H1 (cell line): ENCODE results near the gene SLC2A4. TPM values are rescaled to one million over a fixed set of nuclear protein-coding genes. Genes with fewer than 3 reads are reported as not detected.
A peak's percentile ranks its signal among the peaks of the same experiment; 100 is the strongest.

Source experiments
- CHD1 ChIP-seq: IDR thresholded peaks from 2 replicates; pipeline ENCODE4 v1.6.1; 2012; ENCODE audit warnings: low read depth, low read length, improper control_type of control experiment
- CREB1 ChIP-seq: IDR thresholded peaks from 2 replicates; pipeline ENCODE4 v1.6.1; 2012; ENCODE audit warnings: inconsistent platforms
- JUND ChIP-seq: IDR thresholded peaks from 2 replicates; pipeline ENCODE4 v1.6.1; 2011; ENCODE audit warnings: mild to moderate bottlenecking, improper control_type of control experiment, low read length
- KDM1A ChIP-seq: fragments of 200-600, 300-600 bp; sonication (generic); IDR thresholded peaks from 2 replicates; pipeline ENCODE4 v1.7.1; 2016; ENCODE audit warnings: mild to moderate bottlenecking, low read length, borderline replicate concordance
- KDM4A ChIP-seq: IDR thresholded peaks from one replicate; pipeline ENCODE4 v1.7.1; 2012; ENCODE audit warnings: low read depth, mild to moderate bottlenecking, moderate library complexity, low read length, inconsistent platforms; ENCODE audit not compliant: severe bottlenecking
- KDM5A ChIP-seq: fragments of 200-600 bp; IDR thresholded peaks from 2 replicates; pipeline ENCODE4 v1.7.1; 2012; ENCODE audit warnings: mild to moderate bottlenecking, low read length, inconsistent platforms, mixed read lengths
- PHF8 ChIP-seq: fragments of 200-600 bp; sonication (generic); conservative IDR thresholded peaks from 2 replicates; pipeline ENCODE4 v1.7.1; 2012; ENCODE audit warnings: low read depth, mild to moderate bottlenecking, inconsistent platforms, low read length, moderate library complexity
- POLR2A ChIP-seq, 2 experiments: IDR thresholded peaks; 1 replicate in 1 of 2; 2 replicates in 1 of 2; pipeline ENCODE4 v1.6.1; 2011; ENCODE audit warnings: low read depth in 2 of 2, low read length in 2 of 2, mild to moderate bottlenecking in 2 of 2; ENCODE audit errors: control extremely low read depth in 1 of 2
- RFX5 ChIP-seq: IDR thresholded peaks from 2 replicates; pipeline ENCODE4 v1.6.1; 2011; ENCODE audit warnings: low read depth, low read length, improper control_type of control experiment, borderline replicate concordance
- SAP30 ChIP-seq: fragments of 300-600 bp; sonication (generic); IDR thresholded peaks from 2 replicates; pipeline ENCODE4 v1.7.1; 2012; ENCODE audit warnings: low read length, moderate library complexity, mild to moderate bottlenecking, inconsistent platforms; ENCODE audit not compliant: insufficient read depth, insufficient replicate concordance
- SIRT6 ChIP-seq: IDR thresholded peaks from one replicate; pipeline ENCODE4 v1.7.1; 2012; ENCODE audit warnings: low read length, inconsistent platforms
- TAF1 ChIP-seq: IDR thresholded peaks from 2 replicates; pipeline ENCODE4 v1.6.1; 2011; ENCODE audit warnings: mild to moderate bottlenecking, low read depth, low read length
- TBP ChIP-seq: IDR thresholded peaks from 2 replicates; pipeline ENCODE4 v1.6.1; 2011; ENCODE audit warnings: low read depth, low read length, improper control_type of control experiment
- USF2 ChIP-seq: IDR thresholded peaks from 2 replicates; pipeline ENCODE4 v1.6.1; 2011; ENCODE audit warnings: low read length, improper control_type of control experiment
- YY1 ChIP-seq: IDR thresholded peaks from 2 replicates; pipeline ENCODE4 v1.6.1; 2011; ENCODE audit warnings: low read depth, mild to moderate bottlenecking, low read length
- polyA plus RNA-seq, 7 experiments: library from polyadenylated mRNA; depleted of rRNA in 3 of 7; stranded (reverse) in 5 of 7; unstranded in 2 of 7; fragments of >200 nt in 5 of 7; fragments of 200-250 nt in 2 of 7; gene quantifications; 1 replicate in 5 of 7; 2 replicates in 1 of 7; 4 replicates in 1 of 7; pipeline versions ENCODE4 v1.2.1 to v1.2.3, GENCODE V29; 2011 to 2013; ENCODE audit warnings: missing spikeins in 2 of 7, mixed read lengths in 2 of 7
- total RNA-seq: library from RNA; stranded (reverse); fragmentation: NEBNext Ultra II Directional; extraction: Animal tissue kit (Norgen Biotek cat#: 25700); gene quantifications from 2 replicates; pipeline ENCODE4 v1.2.1, GENCODE V29; 2021
- TF ChIP-seq, protein P1 (sequence below): IDR thresholded peaks from 2 replicates; pipeline ENCODE4 v1.6.1; 2011; ENCODE audit warnings: low read depth, mild to moderate bottlenecking, low read length; ENCODE audit not compliant: insufficient read depth
- TF ChIP-seq, protein P2 (sequence below), 3 experiments: IDR thresholded peaks; 1 replicate in 2 of 3; 2 replicates in 1 of 3; pipeline versions ENCODE4 v1.5.1 to v1.6.1; 2011; ENCODE audit warnings: low read length in 3 of 3, mild to moderate bottlenecking in 3 of 3, inconsistent platforms in 2 of 3, low read depth in 1 of 3, moderate library complexity in 1 of 3; ENCODE audit not compliant: insufficient read depth in 1 of 3; ENCODE audit errors: control extremely low read depth in 1 of 3
- TF ChIP-seq, protein P3 (sequence below): IDR thresholded peaks from 2 replicates; pipeline ENCODE4 v1.6.1; 2012; ENCODE audit warnings: low read length, inconsistent platforms
- TF ChIP-seq, protein P4 (sequence below): IDR thresholded peaks from 2 replicates; pipeline ENCODE4 v1.6.1; 2012; ENCODE audit warnings: inconsistent platforms

SLC2A4 gene
- total and polyA plus RNA-seq, 2 of the 8 experiments (the other 6 are each of a cell fraction or from before 2014, with no cell fraction given), result 5.7 to 6.9 TPM

DNA sequence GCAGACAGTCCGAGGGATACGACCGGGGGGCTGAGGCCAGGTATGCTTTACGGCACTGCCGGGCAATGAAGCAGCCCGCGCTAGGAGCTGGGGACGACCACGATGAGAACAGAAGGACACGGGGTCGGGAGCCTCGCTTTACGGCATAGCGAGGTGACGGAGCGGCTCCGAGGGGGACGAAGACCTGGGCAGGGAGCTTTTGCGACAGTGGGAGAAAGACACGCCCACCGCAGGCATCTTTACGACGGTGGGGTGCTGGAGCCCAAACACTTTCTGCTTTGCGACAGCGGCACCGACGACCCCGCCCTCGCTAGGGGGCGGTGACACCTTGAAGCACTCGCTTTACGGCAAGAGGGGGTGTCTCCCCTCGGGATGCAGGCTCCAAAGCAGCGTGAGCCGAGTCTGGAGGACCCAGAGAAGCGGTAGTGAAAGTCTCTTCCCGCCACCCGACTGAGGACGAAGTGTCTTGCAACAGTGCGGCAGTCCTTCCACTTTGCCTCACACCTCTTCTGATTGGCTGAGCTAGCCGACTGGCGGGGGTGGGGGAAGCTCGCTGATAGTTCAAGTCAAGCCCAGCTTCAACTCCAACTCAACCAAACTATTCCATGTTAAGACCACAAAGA lies 48.0 kb downstream of the SLC2A4 start (continued):
- 0 out of 2 replicates have a peak, but pooled peaks have one; percentile 45 for TF ChIP-seq USF2
- TF ChIP-seq CREB1, result peak; percentile 82
- peak; percentile 44; the same call in 1 of the 2 replicates for TF ChIP-seq PHF8
- no peak for TF ChIP-seq RFX5
- TF ChIP-seq, protein P1, sequence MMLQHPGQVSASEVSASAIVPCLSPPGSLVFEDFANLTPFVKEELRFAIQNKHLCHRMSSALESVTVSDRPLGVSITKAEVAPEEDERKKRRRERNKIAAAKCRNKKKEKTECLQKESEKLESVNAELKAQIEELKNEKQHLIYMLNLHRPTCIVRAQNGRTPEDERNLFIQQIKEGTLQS, result peak; percentile 93
- no peak for TF ChIP-seq SIRT6
- no peak for TF ChIP-seq KDM1A
- TF ChIP-seq KDM4A, result peak; percentile 25
- TF ChIP-seq SAP30, result peak; percentile 69
- TF ChIP-seq, protein P2, sequence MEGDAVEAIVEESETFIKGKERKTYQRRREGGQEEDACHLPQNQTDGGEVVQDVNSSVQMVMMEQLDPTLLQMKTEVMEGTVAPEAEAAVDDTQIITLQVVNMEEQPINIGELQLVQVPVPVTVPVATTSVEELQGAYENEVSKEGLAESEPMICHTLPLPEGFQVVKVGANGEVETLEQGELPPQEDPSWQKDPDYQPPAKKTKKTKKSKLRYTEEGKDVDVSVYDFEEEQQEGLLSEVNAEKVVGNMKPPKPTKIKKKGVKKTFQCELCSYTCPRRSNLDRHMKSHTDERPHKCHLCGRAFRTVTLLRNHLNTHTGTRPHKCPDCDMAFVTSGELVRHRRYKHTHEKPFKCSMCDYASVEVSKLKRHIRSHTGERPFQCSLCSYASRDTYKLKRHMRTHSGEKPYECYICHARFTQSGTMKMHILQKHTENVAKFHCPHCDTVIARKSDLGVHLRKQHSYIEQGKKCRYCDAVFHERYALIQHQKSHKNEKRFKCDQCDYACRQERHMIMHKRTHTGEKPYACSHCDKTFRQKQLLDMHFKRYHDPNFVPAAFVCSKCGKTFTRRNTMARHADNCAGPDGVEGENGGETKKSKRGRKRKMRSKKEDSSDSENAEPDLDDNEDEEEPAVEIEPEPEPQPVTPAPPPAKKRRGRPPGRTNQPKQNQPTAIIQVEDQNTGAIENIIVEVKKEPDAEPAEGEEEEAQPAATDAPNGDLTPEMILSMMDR (IDR thresholded peaks at IDR 0.05; ENCODE audit: control extremely low read depth in 1 of 3, insufficient read depth in 1 of 3, low read depth in 1 of 3, low read length in 3 of 3), result no peak
- TF ChIP-seq KDM5A, result no peak; the same call in 1 of the 2 replicates
- TF ChIP-seq, protein P3, sequence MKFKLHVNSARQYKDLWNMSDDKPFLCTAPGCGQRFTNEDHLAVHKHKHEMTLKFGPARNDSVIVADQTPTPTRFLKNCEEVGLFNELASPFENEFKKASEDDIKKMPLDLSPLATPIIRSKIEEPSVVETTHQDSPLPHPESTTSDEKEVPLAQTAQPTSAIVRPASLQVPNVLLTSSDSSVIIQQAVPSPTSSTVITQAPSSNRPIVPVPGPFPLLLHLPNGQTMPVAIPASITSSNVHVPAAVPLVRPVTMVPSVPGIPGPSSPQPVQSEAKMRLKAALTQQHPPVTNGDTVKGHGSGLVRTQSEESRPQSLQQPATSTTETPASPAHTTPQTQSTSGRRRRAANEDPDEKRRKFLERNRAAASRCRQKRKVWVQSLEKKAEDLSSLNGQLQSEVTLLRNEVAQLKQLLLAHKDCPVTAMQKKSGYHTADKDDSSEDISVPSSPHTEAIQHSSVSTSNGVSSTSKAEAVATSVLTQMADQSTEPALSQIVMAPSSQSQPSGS, result 0 out of 2 replicates have a peak, but pooled peaks have one; percentile 41
- TF ChIP-seq TBP, result peak; percentile 63; the same call in 1 of the 2 replicates
- no peak for TF ChIP-seq CHD1
- TF ChIP-seq, protein P4, sequence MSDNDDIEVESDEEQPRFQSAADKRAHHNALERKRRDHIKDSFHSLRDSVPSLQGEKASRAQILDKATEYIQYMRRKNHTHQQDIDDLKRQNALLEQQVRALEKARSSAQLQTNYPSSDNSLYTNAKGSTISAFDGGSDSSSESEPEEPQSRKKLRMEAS, result no peak
- peak in 1 of 2 experiments; percentile 80; a peak in 2 of 3 replicates for TF ChIP-seq POLR2A (IDR thresholded peaks at IDR 0.05; ENCODE audit: control extremely low read depth in 1 of 2, low read depth in 2 of 2, low read length in 2 of 2)
- no peak for TF ChIP-seq JUND
- TF ChIP-seq TAF1, result peak; percentile 65; the same call in 1 of the 2 replicates
- no peak for TF ChIP-seq YY1
